K562 (cell line): ENCODE measurements around the gene TSTD1. TPM values are rescaled to one million over a fixed set of nuclear protein-coding genes. Genes with fewer than 3 reads are reported as not detected.

Source experiments
- ATF1 ChIP-seq, 2 experiments: fragments of 450-650 bp in 1 of 2; IDR thresholded peaks; 2 replicates each; pipeline ENCODE4 v1.6.1; 2016; ENCODE audit warnings: missing compliant biosample characterization in 1 of 2, missing genetic modification characterization in 1 of 2
- CCNT2 ChIP-seq: IDR thresholded peaks from 2 replicates; pipeline ENCODE4 v1.6.1; 2011; ENCODE audit warnings: borderline replicate concordance, low read depth, mild to moderate bottlenecking, moderate library complexity, mixed read lengths, low read length; ENCODE audit not compliant: insufficient read length; ENCODE audit errors: extremely low read depth
- CEBPG ChIP-seq, 3 experiments: fragments of 200-800 bp in 1 of 3; sonication (Bioruptor generic) in 1 of 3; sonication (generic) in 1 of 3; formaldehyde crosslinking in 1 of 3; IDR thresholded peaks in 2 of 3; conservative IDR thresholded peaks in 1 of 3; 2 replicates each; pipeline versions ENCODE4 v1.6.1 to v1.8.0; 2016 to 2022; ENCODE audit warnings: missing compliant biosample characterization in 2 of 3, missing genetic modification characterization in 2 of 3, mild to moderate bottlenecking in 1 of 3, missing genetic modification reagents in 1 of 3
- ETV5 ChIP-seq: sonication (generic); formaldehyde crosslinking; IDR thresholded peaks from 2 replicates; pipeline ENCODE4 v1.4.0; 2020; ENCODE audit warnings: low read depth, mild to moderate bottlenecking, missing genetic modification reagents
- FOS ChIP-seq: IDR thresholded peaks from 3 replicates; pipeline ENCODE4 v1.6.1; 2011; ENCODE audit not compliant: insufficient read length; ENCODE audit errors: extremely low read depth
- GABPB1 ChIP-seq: sonication (generic); formaldehyde crosslinking; IDR thresholded peaks from 2 replicates; pipeline ENCODE4 v1.8.0; 2022; ENCODE audit warnings: mild to moderate bottlenecking, missing genetic modification reagents
- L3MBTL2 ChIP-seq: fragments of 450-650 bp; IDR thresholded peaks from 2 replicates; pipeline ENCODE4 v1.6.1; 2016; ENCODE audit warnings: mild to moderate bottlenecking, moderate library complexity
- MAFG ChIP-seq: fragments of 450-650 bp; conservative IDR thresholded peaks from 2 replicates; pipeline ENCODE4 v1.6.1; 2016; ENCODE audit warnings: missing genetic modification characterization, missing compliant biosample characterization
- SMARCA5 ChIP-seq: fragments of 450-650 bp; IDR thresholded peaks from 2 replicates; pipeline ENCODE4 v1.6.1; 2016
- TFAP4 ChIP-seq: sonication (generic); formaldehyde crosslinking; IDR thresholded peaks from 2 replicates; pipeline ENCODE4 v1.8.0; 2022; ENCODE audit warnings: missing genetic modification reagents, mild to moderate bottlenecking, moderate library complexity, borderline replicate concordance
- TOE1 ChIP-seq, 2 experiments: fragments of 450-650 bp in 1 of 2; sonication (generic) in 1 of 2; formaldehyde crosslinking in 1 of 2; IDR thresholded peaks; 2 replicates each; pipeline versions ENCODE4 v1.7.1 to v1.8.0; 2016 to 2022; ENCODE audit warnings: borderline replicate concordance in 2 of 2, mild to moderate bottlenecking in 2 of 2, antibody characterized with exemption in 1 of 2, inconsistent platforms in 1 of 2, low read depth in 1 of 2, missing genetic modification reagents in 1 of 2, moderate library complexity in 1 of 2
- ZBTB26 ChIP-seq: fragments of 450-650 bp; formaldehyde crosslinking; IDR thresholded peaks from 2 replicates; pipeline ENCODE4 v1.4.0; 2022; ENCODE audit warnings: missing genetic modification characterization
- ZKSCAN1 ChIP-seq: fragments of 150-350 bp; IDR thresholded peaks from 2 replicates; pipeline ENCODE4 v1.6.1; 2016; ENCODE audit warnings: low read depth, low read length
- ZNF263 ChIP-seq: sonication (generic); formaldehyde crosslinking; IDR thresholded peaks from 2 replicates; pipeline ENCODE4 v1.8.0; 2022; ENCODE audit warnings: mild to moderate bottlenecking, missing genetic modification reagents, borderline replicate concordance
- ZNF583 ChIP-seq: fragments of 250-450 bp; sonication (Bioruptor Pico); IDR thresholded peaks from 2 replicates; pipeline ENCODE4 v1.4.0; 2020
- ZNF589 ChIP-seq: fragments of 200-800 bp; sonication (Bioruptor generic); IDR thresholded peaks from 2 replicates; pipeline ENCODE4 v1.6.1; 2016; ENCODE audit warnings: low read depth, missing genetic modification characterization, missing compliant biosample characterization
- polyA plus RNA-seq, 8 experiments: library from polyadenylated mRNA; depleted of rRNA in 4 of 8; stranded (reverse) in 5 of 8; unstranded in 3 of 8; fragments of >200 nt; fragmentation: Nextera tagmentation in 2 of 8; fragmentation: Illumina TruSeq in 1 of 8; extraction: Ambion mirVana in 2 of 8; extraction: Trizol in 1 of 8; gene quantifications; 2 replicates each; pipeline versions ENCODE4 v1.2.1 to v1.2.3, GENCODE V29; 2011 to 2014; ENCODE audit warnings: inconsistent platforms in 1 of 8, missing spikeins in 1 of 8
- total RNA-seq, 7 experiments: library from RNA; depleted of rRNA in 6 of 7; stranded (reverse); fragments of >200 nt in 6 of 7; fragmentation: Illumina TruSeq in 2 of 7; extraction: Trizol in 2 of 7; gene quantifications; 2 replicates each; pipeline versions ENCODE4 v1.2.1 to v1.2.3, GENCODE V29; 2011 to 2021; ENCODE audit warnings: low replicate concordance in 1 of 7
- TF ChIP-seq, protein P1 (sequence below): fragments of 450-650 bp; formaldehyde crosslinking; IDR thresholded peaks from 2 replicates; pipeline ENCODE4 v1.4.0; 2020; ENCODE audit warnings: mild to moderate bottlenecking, moderate library complexity
- TF ChIP-seq, protein P2 (sequence below): fragments of 250-450 bp; sonication (Bioruptor Pico); IDR thresholded peaks from 2 replicates; pipeline ENCODE4 v1.8.0; 2022; ENCODE audit warnings: inconsistent platforms, mild to moderate bottlenecking, moderate library complexity, borderline replicate concordance
- TF ChIP-seq, protein P3 (sequence below), 2 experiments: fragments of 450-650 bp in 1 of 2; sonication (generic) in 1 of 2; formaldehyde crosslinking in 1 of 2; IDR thresholded peaks in 1 of 2; conservative IDR thresholded peaks in 1 of 2; 2 replicates each; pipeline versions ENCODE4 v1.6.1 to v1.8.1; 2016 to 2023; ENCODE audit warnings: mild to moderate bottlenecking in 2 of 2, moderate library complexity in 2 of 2, inconsistent platforms in 1 of 2, missing genetic modification reagents in 1 of 2

Gene TSTD1
- total and polyA plus RNA-seq, 9 of the 15 experiments (the other 6 are each of a cell fraction or from before 2014, with no cell fraction given) = 0.23 to 0.53 TPM; not detected in 7

DNA sequence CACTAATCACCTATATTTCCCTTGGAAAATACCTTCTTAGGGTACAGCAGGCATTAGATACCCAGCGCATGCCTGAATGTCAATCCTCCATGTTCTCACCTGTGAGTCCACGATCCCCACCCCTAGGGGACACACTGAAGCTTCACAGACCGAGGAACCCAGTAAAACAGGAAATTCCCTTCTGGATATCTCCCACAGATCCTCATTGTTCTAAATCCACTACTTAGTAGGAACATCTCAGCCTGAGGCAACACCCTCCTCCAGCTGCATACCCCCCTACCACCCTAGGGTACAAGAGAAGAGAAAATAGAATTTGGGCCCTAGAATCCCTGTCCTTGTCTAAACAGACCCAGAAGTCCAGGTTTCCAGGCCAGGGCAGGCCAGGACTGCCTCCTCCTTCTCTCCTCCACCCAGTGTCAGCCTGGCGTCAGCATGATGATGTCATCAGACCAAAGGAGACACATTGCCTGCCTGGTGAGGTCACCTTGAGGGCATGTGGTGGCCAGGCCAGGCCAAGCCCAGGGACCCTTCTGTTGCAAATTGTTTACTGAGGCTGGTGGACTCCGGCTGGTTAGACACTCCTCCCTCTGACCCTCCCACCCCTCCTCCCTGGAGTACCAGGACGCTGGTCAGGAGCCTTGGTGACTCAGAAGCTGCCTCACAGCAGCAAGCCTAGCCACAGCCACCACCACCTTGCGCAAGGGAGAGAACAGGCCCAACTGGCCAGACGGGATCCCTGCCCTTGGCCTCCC is 44.4 kb upstream of the TSTD1 start (continued):
- peak; percentile 32; the same call in 1 of the 2 replicates for TF ChIP-seq TOE1 (IDR thresholded peaks at IDR 0.05; ENCODE audit: borderline replicate concordance)
- TF ChIP-seq TOE1 (CRISPR knock-in tag; IDR thresholded peaks at IDR 0.05; ENCODE audit: borderline replicate concordance, low read depth) = no peak
- TF ChIP-seq ZKSCAN1 = 0 out of 2 replicates have a peak, but pooled peaks have one; percentile 22
- peak; percentile 37; the same call in 1 of the 2 replicates for TF ChIP-seq ATF1 (CRISPR knock-in tag; IDR thresholded peaks at IDR 0.05)
- peak; percentile 90 for TF ChIP-seq ATF1 (tag; IDR thresholded peaks at IDR 0.05)
- no peak for TF ChIP-seq ZBTB26 (CRISPR knock-in tag)
- TF ChIP-seq GABPB1 (CRISPR knock-in tag) = 0 out of 2 replicates have a peak, but pooled peaks have one; percentile 20
- TF ChIP-seq MAFG (tag) = no peak
- 0 out of 2 replicates have a peak, but pooled peaks have one; percentile 18 for TF ChIP-seq ETV5 (CRISPR knock-in tag)
- peak; percentile 53; the same call in 1 of the 2 replicates for TF ChIP-seq ZNF589 (CRISPR knock-in tag)
- no peak for TF ChIP-seq CCNT2
- TF ChIP-seq, protein P1, sequence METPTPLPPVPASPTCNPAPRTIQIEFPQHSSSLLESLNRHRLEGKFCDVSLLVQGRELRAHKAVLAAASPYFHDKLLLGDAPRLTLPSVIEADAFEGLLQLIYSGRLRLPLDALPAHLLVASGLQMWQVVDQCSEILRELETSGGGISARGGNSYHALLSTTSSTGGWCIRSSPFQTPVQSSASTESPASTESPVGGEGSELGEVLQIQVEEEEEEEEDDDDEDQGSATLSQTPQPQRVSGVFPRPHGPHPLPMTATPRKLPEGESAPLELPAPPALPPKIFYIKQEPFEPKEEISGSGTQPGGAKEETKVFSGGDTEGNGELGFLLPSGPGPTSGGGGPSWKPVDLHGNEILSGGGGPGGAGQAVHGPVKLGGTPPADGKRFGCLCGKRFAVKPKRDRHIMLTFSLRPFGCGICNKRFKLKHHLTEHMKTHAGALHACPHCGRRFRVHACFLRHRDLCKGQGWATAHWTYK (CRISPR knock-in tag) = no peak
- peak; percentile 3 for TF ChIP-seq FOS
- peak; percentile 66; the same call in 1 of the 2 replicates for TF ChIP-seq TFAP4 (CRISPR knock-in tag)
- peak; percentile 61; the same call in 1 of the 2 replicates for TF ChIP-seq L3MBTL2
- 0 out of 2 replicates have a peak, but pooled peaks have one; percentile 9 for TF ChIP-seq ZNF583 (CRISPR knock-in tag)
- TF ChIP-seq ZNF263 (CRISPR knock-in tag) = peak; percentile 98
- no peak for TF ChIP-seq SMARCA5
- TF ChIP-seq, protein P2, sequence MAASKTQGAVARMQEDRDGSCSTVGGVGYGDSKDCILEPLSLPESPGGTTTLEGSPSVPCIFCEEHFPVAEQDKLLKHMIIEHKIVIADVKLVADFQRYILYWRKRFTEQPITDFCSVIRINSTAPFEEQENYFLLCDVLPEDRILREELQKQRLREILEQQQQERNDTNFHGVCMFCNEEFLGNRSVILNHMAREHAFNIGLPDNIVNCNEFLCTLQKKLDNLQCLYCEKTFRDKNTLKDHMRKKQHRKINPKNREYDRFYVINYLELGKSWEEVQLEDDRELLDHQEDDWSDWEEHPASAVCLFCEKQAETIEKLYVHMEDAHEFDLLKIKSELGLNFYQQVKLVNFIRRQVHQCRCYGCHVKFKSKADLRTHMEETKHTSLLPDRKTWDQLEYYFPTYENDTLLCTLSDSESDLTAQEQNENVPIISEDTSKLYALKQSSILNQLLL (CRISPR knock-in tag) = no peak
- TF ChIP-seq, protein P3, sequence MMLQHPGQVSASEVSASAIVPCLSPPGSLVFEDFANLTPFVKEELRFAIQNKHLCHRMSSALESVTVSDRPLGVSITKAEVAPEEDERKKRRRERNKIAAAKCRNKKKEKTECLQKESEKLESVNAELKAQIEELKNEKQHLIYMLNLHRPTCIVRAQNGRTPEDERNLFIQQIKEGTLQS (IDR thresholded peaks at IDR 0.05) = peak; percentile 99
- TF ChIP-seq, protein P3 (CRISPR knock-in tag; conservative IDR thresholded peaks at IDR 0.05) = peak; percentile 92
- TF ChIP-seq CEBPG (CRISPR knock-in tag; IDR thresholded peaks at IDR 0.05) = peak; percentile 93
- peak; percentile 86 to 88 for TF ChIP-seq CEBPG (tag; conservative IDR thresholded peaks at IDR 0.05 in 1 of 2, IDR thresholded peaks at IDR 0.05 in 1 of 2)
